GM19240 (cell line): ENCODE data around the gene TMEM30A.

ENCODE experiments used
- DNase-seq: peaks from one replicate; pipeline ENCODE4 v3.0.0; 2011; ENCODE audit warnings: low spot score; ENCODE audit not compliant: insufficient read length

TMEM30A gene

GRCh38 chr6:75292555-75292954 is 8.0 kb upstream of the TMEM30A start:
- no peak for DNase-seq

- DNase-seq: no peak
These were observed 7.2 kb upstream of the TMEM30A start for GRCh38 chr6:75291744-75292143.

- DNase-seq: no peak
These were observed 6.7 kb upstream of the TMEM30A start for GRCh38 chr6:75291331-75291730.

- DNase-seq: no peak
These were observed 5.7 kb upstream of the TMEM30A start for GRCh38 chr6:75290136-75290945.

GRCh38 chr6:75288023-75288422 is 3.4 kb upstream of the TMEM30A start:
- DNase-seq: no peak

- DNase-seq: no peak
These were observed 2.8 kb upstream of the TMEM30A start for GRCh38 chr6:75287424-75287823.

- no peak for DNase-seq
These were observed 2.4 kb upstream of the TMEM30A start for GRCh38 chr6:75286955-75287354.

- DNase-seq: no peak
These were observed 669 bp upstream of the TMEM30A start for GRCh38 chr6:75285283-75285639.

GRCh38 chr6:75283907-75284631 is 523 bp downstream of the TMEM30A start:
- no peak for DNase-seq

GRCh38 chr6:75282706-75283105 is 1.9 kb downstream of the TMEM30A start:
- no peak for DNase-seq

GRCh38 chr6:75281653-75282052 is 2.9 kb downstream of the TMEM30A start:
- no peak for DNase-seq

GRCh38 chr6:75280131-75280855 is 4.3 kb downstream of the TMEM30A start:
- no peak for DNase-seq

GRCh38 chr6:75279418-75279817 is 5.2 kb downstream of the TMEM30A start:
- no peak for DNase-seq

GRCh38 chr6:75278474-75279077 is 6.0 kb downstream of the TMEM30A start:
- DNase-seq: no peak

- DNase-seq: no peak
These were observed 9.5 kb downstream of the TMEM30A start for GRCh38 chr6:75275067-75275466.

GRCh38 chr6:75273009-75273408 is 11.6 kb downstream of the TMEM30A start:
- no peak for DNase-seq

- no peak for DNase-seq
These were observed 12.3 kb downstream of the TMEM30A start for GRCh38 chr6:75272145-75272840.

- no peak for DNase-seq
These were observed 15.6 kb downstream of the TMEM30A start for GRCh38 chr6:75268988-75269354.

- no peak for DNase-seq
These were observed 16.2 kb downstream of the TMEM30A start for GRCh38 chr6:75268121-75268987.

- no peak for DNase-seq
These were observed 17.1 kb downstream of the TMEM30A start for GRCh38 chr6:75267461-75267860.
